ENCODE results near the gene TMPRSS2.

Gene TMPRSS2

DNA sequence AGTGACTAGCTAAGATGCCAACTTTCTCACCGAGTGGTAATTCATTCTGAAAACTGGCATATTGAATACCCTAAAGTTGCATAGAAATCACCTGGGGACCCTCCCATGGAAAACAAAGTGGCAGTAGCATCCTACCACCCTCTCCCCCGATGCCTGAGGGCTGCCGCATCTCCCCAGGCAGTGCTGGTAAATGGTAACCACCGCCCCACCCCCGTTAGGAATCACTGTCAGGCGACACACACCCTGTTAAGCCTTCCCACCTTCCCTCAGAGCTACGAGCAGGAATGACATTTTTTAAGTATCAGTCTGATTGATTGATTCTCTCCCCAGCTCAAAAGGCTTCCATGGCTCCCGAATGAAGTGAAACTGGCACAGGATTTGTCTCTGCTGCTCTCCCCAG is 28.3 kb downstream of the TMPRSS2 start:
- no peak for DNase-seq

GRCh38 chr21:41478319-41479177 is 29.4 kb downstream of the TMPRSS2 start:
- DNase-seq, result no peak

- DNase-seq, result no peak
These were observed 30.2 kb downstream of the TMPRSS2 start for GRCh38 chr21:41477641-41478318.

DNA sequence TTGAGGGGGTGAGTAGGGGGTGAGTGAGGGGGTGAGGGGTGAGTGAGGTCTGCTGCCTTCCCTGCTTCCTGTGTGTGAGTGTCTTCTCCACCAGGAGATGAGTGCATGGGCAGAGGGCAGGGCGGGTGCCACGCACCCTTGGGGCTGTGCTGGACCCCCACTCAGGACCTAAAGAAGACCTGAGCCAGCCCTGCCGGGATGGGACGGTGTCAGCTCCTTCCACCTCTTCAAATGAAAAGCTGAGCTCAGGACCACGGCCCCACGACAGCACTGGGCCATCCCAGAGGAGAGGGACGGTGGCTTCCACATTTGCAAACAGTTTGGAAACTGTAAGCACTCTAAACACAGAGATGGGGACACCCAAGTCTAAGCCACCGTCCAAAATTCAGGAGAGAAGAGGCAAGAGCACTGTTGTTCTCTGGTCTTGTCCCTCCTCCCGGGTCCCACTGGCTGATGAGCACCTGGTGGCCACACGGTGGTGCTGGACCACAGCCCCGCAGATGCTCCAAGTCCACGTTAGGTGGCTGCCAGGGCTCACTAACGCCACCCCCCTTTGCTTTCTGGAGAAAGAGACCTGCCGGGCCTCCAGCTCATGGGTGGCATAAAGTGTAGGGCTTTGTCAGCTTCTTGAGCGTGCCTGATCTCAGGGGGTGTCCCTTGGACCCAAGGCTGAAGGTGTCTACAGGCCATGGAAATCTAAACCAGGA is 32.1 kb downstream of the TMPRSS2 start:
- no peak for DNase-seq

DNA sequence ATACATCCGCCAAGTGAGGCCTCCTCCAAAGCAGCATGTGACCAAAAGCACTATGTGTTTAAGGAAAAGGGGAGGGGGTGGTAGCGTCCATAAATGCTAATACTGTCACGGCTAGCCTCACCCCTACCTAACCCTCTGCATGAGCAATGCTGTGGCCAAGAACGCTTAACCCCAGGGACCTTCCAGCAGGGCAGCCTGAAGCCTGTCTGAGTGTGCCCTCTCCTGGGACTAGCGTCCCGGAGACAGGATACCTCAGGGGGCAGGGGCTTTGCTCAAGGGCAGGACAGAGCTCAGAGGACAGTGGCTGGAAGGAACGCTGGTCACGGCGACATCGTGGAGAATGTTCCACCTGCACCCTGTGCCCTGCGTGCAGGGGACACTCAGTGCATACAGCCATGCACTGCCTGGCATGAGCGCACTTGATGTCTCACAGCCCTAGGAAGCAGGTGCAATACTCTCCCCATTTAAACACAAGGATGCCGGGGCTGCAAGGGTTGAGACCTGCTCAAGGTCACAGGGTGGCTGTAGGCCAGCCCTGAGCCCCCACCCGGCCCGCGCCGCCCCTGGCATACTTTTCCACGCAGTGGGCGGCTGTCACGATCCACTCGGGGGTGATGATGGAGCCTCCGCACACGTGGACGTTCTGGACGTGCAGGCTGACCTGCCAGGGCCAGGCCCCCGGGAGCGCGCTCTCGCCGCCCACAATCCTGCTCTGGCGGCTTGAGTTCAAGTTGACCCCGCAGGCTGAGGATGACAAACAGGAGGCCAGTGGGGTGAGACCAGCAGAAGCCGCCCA is 35.0 kb downstream of the TMPRSS2 start:
- DNase-seq, result no peak

DNA sequence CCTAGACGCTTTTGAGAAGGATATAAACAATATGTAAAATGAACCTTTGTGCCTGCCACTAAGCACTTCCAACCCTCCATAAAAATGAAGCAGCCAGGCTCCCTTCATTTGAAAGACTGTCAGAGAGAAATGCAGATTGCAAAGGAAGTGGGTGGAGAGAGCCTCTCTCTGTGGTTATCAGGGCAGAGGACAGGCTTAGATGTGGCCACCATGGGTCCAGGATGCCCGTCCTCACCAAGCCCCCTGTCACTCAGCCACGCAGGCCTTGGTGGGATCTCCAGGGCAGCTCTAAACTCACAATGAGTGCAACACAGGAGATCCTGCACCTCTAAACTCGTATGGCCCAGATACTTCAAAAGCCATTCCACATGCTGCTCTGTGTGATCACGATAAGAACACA is 37.9 kb downstream of the TMPRSS2 start:
- no peak for DNase-seq

GRCh38 chr21:41466024-41466820 is 41.7 kb downstream of the TMPRSS2 start:
- DNase-seq, result no peak

DNA sequence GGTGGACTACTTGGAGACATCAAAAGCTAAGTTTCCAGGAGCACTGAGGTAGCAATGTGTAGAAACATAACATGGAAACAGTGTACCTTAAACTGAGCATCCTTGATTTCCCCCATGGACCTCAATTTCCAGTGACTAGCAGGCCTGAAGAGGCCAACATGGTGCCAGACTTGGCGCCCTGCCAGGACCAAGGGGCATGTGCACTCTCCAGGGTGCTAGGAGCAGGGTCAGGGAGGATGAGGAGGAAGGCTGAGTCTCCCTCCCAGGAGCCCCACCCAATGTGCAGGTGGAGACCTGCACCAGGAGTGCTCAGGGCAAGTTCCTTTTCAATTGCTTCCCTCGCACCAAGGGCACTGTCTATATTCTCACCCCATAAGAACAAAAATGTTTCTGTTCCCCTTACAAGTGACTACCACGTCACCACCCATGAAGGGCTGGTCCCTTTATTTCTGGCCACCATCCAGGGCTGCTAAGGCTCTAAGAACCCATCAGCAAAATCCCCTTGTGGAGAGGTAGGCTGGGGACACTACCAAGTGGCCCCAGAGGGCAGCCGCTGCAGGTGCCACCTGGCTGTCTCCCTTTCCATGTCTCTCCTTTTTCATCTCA is 42.7 kb downstream of the TMPRSS2 start:
- no peak for DNase-seq

DNA sequence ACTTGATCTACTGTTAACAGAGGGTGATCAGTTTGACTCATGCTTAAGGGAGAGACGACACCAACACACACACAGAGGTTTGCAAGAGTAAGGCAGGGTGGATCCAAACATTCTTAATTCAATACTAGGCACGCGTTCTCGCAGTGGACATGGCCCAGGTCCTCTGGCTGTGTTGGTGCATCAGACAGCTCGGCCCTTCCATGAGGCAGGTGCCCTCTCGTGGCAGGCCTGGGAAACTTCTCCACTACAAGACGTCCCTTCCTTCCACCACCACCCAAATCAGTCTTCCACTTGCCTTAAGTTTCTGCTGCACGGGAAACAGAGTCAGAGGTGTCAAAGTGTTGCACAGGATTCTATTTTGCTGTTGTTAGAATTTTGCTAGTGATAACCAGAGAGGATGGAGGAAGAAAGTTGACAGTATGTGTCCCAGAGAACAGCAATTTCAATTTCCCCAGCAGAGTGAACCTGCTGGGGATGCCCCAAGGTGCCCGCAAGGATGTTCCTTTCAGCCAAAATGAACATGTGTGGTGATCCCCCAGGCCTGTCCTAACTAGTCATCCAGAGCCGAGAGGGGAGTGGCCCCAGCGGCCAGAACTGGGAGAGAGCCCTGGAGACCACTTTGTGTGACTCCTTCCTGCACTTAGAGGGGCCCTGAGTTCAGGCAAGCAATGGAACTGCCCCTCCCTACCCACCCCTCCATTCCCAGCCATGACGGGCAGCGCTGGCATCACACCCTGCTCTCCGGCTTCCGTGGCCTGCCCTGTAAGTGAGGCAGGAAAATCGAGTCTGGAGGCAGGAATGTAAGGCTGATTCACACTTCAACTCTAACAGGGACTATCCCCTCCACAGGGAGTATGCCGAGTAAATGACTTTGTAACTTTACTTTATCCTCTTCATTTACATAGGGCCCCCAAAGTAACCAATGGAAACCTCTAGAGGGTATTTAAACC is 47.1 kb downstream of the TMPRSS2 start:
- peak in 1 of 2 experiments; percentile 19 for DNase-seq

GRCh38 chr21:41459884-41460534 is 47.9 kb downstream of the TMPRSS2 start:
- DNase-seq, result no peak

DNA sequence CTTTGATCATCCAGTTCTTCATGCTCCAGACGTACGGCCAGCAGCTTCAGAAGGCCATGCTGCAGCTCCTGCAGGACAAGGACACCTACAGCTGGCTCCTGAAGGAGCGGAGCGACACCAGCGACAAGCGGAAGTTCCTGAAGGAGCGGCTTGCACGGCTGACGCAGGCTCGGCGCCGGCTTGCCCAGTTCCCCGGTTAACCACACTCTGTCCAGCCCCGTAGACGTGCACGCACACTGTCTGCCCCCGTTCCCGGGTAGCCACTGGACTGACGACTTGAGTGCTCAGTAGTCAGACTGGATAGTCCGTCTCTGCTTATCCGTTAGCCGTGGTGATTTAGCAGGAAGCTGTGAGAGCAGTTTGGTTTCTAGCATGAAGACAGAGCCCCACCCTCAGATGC is 49.4 kb downstream of the TMPRSS2 start:
- DNase-seq, result no peak

GRCh38 chr21:41458121-41458520 is 49.8 kb downstream of the TMPRSS2 start:
- DNase-seq, result no peak

DNA sequence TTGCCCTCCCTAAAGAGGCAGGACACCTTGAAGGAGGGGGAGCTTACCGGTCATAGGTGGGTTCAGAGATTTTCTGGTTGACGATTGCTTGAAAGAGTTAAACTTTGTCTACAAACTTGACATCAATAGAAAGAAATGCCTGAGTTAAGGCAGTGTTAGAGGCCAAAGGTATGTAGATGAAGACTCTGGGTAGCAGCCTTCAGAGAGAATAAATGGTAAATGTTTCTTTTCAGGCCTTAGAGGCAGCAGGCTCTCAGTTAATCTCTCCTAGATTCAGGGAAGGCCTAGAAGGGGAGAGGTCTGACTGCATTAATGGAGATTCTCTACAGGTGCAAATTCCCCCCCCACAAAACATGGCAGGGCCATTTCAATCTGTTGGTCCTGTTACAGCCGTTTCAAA is 54.2 kb downstream of the TMPRSS2 start:
- DNase-seq, result no peak

DNA sequence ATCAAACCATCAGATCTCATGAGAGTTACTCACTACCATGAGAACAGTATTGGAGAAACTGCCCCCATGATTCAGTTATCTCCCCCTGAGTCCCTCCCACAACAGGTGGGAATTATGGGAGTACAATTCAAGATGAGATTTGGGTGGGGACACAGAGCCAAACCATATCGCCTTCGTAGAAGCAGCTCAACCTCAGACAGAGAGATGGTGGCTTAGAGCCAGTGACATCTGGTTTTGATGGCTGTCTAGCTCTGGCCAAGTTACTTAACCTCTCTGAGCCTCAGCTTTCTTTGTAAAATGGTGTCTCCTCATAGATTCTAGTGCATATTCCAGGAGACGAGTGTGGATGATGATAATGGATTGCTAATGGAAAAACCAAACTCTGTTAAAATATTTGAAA is 54.8 kb downstream of the TMPRSS2 start:
- no peak for DNase-seq

DNA sequence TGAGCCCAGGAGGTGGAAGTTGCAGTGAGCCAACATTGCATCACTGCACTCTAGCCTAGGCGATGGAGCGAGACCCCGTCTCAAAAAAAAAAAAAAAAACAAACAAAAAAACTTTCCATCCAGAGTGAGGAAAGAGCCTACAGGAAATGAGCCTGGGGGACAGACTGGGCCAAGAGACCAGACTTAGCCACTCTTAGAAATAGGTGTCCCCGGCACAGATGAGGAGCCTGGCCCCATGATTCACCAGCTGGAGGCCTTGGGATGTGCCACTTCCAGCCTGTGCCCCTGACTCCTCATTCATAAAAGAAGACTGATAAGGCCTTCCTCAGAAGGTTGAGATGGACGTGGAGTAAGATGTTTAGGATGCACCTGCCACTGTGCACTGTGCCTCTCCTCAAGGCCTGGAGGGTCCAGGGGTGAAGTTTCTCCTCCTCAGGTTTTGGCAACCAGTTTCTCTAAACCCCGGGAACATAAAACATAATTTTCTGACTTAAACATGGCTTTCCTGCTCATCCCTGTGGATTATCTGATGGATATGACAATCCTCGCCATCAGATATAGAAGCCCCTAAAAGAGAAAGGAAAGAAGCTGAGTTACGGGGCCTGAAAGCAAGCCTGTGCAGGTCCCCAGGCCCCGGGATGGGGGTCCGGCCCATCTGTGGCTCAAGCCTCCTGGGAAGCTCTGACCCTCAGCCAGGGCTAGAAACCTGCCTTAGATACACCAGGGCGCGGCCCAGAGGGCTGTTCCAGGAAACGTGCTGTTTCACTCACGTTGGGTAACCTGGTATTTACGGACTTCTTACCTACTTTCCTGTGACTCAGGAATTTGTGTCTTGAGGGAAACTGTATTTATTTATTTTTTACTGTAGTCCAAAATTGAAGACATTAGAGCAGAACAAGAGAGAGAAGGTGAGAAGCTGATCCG is 55.9 kb downstream of the TMPRSS2 start:
- DNase-seq, result no peak

GRCh38 chr21:41449613-41450012 is 58.3 kb downstream of the TMPRSS2 start:
- no peak for DNase-seq

- no peak for DNase-seq
These were observed 60.6 kb downstream of the TMPRSS2 start for GRCh38 chr21:41447356-41447755.

DNA sequence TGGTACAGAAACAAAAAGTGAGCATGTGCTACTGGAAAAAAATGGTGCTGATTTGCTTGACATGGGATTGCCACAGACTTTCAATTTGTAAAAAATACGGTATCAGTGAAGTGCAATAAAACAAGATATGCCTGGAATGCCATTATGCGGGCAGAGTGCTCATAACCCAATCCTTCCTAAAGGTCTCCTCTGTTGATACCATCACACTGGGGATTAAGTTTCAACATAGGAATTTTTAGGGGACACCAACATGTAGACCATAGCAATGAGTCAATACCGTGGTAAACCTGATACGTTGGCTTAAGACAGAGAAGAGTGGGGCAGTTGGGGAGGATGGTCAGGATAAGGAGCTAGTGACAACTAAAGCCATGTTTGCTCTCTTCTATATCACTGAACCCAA is 61.4 kb downstream of the TMPRSS2 start:
- DNase-seq, result no peak

- no peak for DNase-seq
These were observed 62.5 kb downstream of the TMPRSS2 start for GRCh38 chr21:41445465-41445862.
